Measurements from ENCODE around the gene MRPS6. TPM values are rescaled to one million over a fixed set of nuclear protein-coding genes. Genes with fewer than 3 reads are reported as not detected.

MRPS6 gene
- polyA plus RNA-seq, 1 donor (not counting 4 experiments of a cell fraction or from before 2014, with no cell fraction given), result 41.5 TPM

DNA sequence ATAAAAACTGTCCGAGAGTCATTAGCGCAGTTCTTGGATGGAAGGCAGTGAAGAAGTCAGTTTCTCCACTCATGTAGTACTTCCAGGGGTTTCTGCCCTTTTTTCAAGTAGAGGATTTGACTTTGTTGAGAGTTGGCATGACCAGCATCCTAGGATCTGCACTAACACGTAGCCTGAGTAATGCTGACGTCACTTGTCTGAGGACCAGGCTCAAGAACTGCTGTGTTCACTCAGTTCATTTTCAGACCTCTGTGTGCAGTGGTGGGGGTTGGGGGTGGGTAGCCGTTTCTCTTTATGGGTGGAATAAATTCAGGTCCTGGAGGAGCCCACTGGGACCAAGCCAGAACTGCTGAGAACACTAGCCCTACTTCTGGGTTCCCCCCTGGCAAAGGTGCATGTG, 53.3 kb downstream of the MRPS6 start:
- FAIRE-seq, result peak; percentile 95
- no peaks in the 10 kb centered on the region for H3K9me1 ChIP-seq (ENCODE audit: control insufficient read depth, extremely low read depth, insufficient read depth, low read length)
- H3K27ac ChIP-seq (ENCODE audit: control insufficient read depth, insufficient read depth, low read length), result peak overlapping the region; percentile 57
- no peak overlapping the region for H3K4me3 ChIP-seq (ENCODE audit: control insufficient read depth in 2 of 3, extremely low read depth in 1 of 3, insufficient read depth in 2 of 3, low read depth in 1 of 3, low read length in 3 of 3)
- H3K9me3 ChIP-seq (ENCODE audit: control insufficient read depth, low read depth, low read length), result no peaks in the 10 kb centered on the region
- H2AFZ ChIP-seq (ENCODE audit: control insufficient read depth, low read length), result no peak overlapping the region
- H3K9ac ChIP-seq (ENCODE audit: control insufficient read depth, extremely low read depth, insufficient read depth, low read length), result peak overlapping the region; percentile 26
- H3K4me2 ChIP-seq (ENCODE audit: control insufficient read depth, extremely low read depth, insufficient read depth, low read depth, low read length), result peak overlapping the region; percentile 62
- H3K4me1 ChIP-seq (ENCODE audit: control insufficient read depth, extremely low read depth, insufficient read depth, low read length), result peaks cover 36% of the 10 kb centered on the region
- H3K79me2 ChIP-seq (ENCODE audit: control insufficient read depth, insufficient read depth, low read length), result peaks cover 19% of the 10 kb centered on the region
- peak; percentile 50 for DNase-seq (ENCODE audit: low read depth, low spot score)
- H4K20me1 ChIP-seq (ENCODE audit: control insufficient read depth, extremely low read depth, insufficient read depth, low read length), result peaks cover 6% of the 10 kb centered on the region
- H3K27me3 ChIP-seq (ENCODE audit: control insufficient read depth, extremely low read depth, insufficient read depth, low read length), result no peaks in the 10 kb centered on the region
- peaks cover 2 to 3% of the 10 kb centered on the region in 2 experiments for H3K36me3 ChIP-seq (ENCODE audit: control insufficient read depth in 2 of 2, extremely low read depth in 1 of 2, insufficient read depth in 2 of 2, low read length in 2 of 2)
- TF ChIP-seq, protein P1, sequence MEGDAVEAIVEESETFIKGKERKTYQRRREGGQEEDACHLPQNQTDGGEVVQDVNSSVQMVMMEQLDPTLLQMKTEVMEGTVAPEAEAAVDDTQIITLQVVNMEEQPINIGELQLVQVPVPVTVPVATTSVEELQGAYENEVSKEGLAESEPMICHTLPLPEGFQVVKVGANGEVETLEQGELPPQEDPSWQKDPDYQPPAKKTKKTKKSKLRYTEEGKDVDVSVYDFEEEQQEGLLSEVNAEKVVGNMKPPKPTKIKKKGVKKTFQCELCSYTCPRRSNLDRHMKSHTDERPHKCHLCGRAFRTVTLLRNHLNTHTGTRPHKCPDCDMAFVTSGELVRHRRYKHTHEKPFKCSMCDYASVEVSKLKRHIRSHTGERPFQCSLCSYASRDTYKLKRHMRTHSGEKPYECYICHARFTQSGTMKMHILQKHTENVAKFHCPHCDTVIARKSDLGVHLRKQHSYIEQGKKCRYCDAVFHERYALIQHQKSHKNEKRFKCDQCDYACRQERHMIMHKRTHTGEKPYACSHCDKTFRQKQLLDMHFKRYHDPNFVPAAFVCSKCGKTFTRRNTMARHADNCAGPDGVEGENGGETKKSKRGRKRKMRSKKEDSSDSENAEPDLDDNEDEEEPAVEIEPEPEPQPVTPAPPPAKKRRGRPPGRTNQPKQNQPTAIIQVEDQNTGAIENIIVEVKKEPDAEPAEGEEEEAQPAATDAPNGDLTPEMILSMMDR (optimal IDR thresholded peaks at IDR 0.05 in 1 of 3, IDR thresholded peaks at IDR 0.05 in 1 of 3, conservative IDR thresholded peaks at IDR 0.05 in 1 of 3; ENCODE audit: extremely low read depth in 1 of 3, insufficient read depth in 2 of 3, low read length in 3 of 3), result no peak
- no peak for TF ChIP-seq EZH2 (IDR thresholded peaks at IDR 0.05; ENCODE audit: low read length)
- dilution Hi-C loops (cut with MboI; ENCODE audit: extremely low pct_ligation_motif_present, low sequenced_read_pairs), result no loop called here

DNA sequence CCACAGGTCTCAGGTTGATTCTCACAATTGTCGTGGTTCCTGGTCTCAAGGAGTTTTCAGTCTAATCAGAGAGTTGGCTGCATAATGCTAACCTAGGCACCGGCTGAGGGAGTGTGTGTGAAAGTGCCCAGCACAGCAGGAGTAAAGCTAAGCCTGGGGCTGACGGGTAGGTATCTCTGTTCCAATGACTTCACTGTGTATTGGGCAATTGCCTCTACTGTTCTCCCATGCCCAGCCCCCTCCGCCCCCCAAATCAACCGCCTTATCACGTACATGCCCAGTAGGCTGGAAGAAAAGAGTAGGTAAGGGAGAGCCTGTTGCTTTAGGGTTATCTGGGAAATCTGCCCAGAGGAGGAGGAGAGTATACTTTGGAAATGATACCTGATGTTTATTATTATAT, 54.7 kb downstream of the MRPS6 start:
- peaks cover 6% of the 10 kb centered on the region for H4K20me1 ChIP-seq (ENCODE audit: control insufficient read depth, extremely low read depth, insufficient read depth, low read length)
- H3K9me1 ChIP-seq (ENCODE audit: control insufficient read depth, extremely low read depth, insufficient read depth, low read length), result no peaks in the 10 kb centered on the region
- no peak overlapping the region for H3K9ac ChIP-seq (ENCODE audit: control insufficient read depth, extremely low read depth, insufficient read depth, low read length)
- H3K4me3 ChIP-seq (ENCODE audit: control insufficient read depth in 2 of 3, extremely low read depth in 1 of 3, insufficient read depth in 2 of 3, low read depth in 1 of 3, low read length in 3 of 3), result no peak overlapping the region
- peak overlapping the region; percentile 15 for H3K27ac ChIP-seq (ENCODE audit: control insufficient read depth, insufficient read depth, low read length)
- H2AFZ ChIP-seq (ENCODE audit: control insufficient read depth, low read length), result no peak overlapping the region
- FAIRE-seq (no peak), DNase-seq (ENCODE audit: low read depth, low spot score) (no peak)
- dilution Hi-C loops (cut with MboI; ENCODE audit: extremely low pct_ligation_motif_present, low sequenced_read_pairs), result no loop called here
- H3K4me2 ChIP-seq (ENCODE audit: control insufficient read depth, extremely low read depth, insufficient read depth, low read depth, low read length), result no peak overlapping the region
- H3K36me3 ChIP-seq (ENCODE audit: control insufficient read depth in 2 of 2, extremely low read depth in 1 of 2, insufficient read depth in 2 of 2, low read length in 2 of 2), result peaks cover 3 to 5% of the 10 kb centered on the region in 2 experiments
- H3K79me2 ChIP-seq (ENCODE audit: control insufficient read depth, insufficient read depth, low read length), result peaks cover 24% of the 10 kb centered on the region
- no peaks in the 10 kb centered on the region for H3K27me3 ChIP-seq (ENCODE audit: control insufficient read depth, extremely low read depth, insufficient read depth, low read length)
- no peak for TF ChIP-seq EZH2 (IDR thresholded peaks at IDR 0.05; ENCODE audit: low read length)
- TF ChIP-seq, protein P1 (optimal IDR thresholded peaks at IDR 0.05 in 1 of 3, IDR thresholded peaks at IDR 0.05 in 1 of 3, conservative IDR thresholded peaks at IDR 0.05 in 1 of 3; ENCODE audit: extremely low read depth in 1 of 3, insufficient read depth in 2 of 3, low read length in 3 of 3), result no peak
- H3K4me1 ChIP-seq (ENCODE audit: control insufficient read depth, extremely low read depth, insufficient read depth, low read length), result peaks cover 36% of the 10 kb centered on the region
- no peaks in the 10 kb centered on the region for H3K9me3 ChIP-seq (ENCODE audit: control insufficient read depth, low read depth, low read length)

Data from keratinocyte (primary cell).